NCI-H146 (cell line): Measurements from ENCODE around the gene CARD14.

Experiments used
- DNase-seq: peaks from one replicate; lab custom pipeline; 2025; lab: John Stamatoyannopoulos, UW

CARD14 gene

GRCh38 chr17:80169784-80170500 is at the start of gene CARD14:
Gene CARD14, plus strand, starts transcription at chr17:80170030. Its CDS starts 11,409 bp downstream, at chr17:80181439.
- DNase-seq: no peak

- DNase-seq: no peak
Measured at GRCh38 chr17:80122026-80122575, 47.7 kb upstream of the CARD14 start.

GRCh38 chr17:80122926-80123505 is 46.8 kb upstream of the CARD14 start:
- DNase-seq: no peak

GRCh38 chr17:80123791-80124190 is 46.0 kb upstream of the CARD14 start:
- DNase-seq: no peak

GRCh38 chr17:80124351-80124981 is 45.4 kb upstream of the CARD14 start:
- peak; percentile 76 for DNase-seq

GRCh38 chr17:80125656-80126448 is 44.0 kb upstream of the CARD14 start:
- no peak for DNase-seq

GRCh38 chr17:80126449-80126715 is 43.4 kb upstream of the CARD14 start:
- no peak for DNase-seq

GRCh38 chr17:80129006-80129565 is 40.7 kb upstream of the CARD14 start:
- DNase-seq: no peak

GRCh38 chr17:80130992-80131391 is 38.8 kb upstream of the CARD14 start:
- DNase-seq: no peak

- DNase-seq: no peak
Measured at GRCh38 chr17:80132906-80133625, 36.8 kb upstream of the CARD14 start.

- no peak for DNase-seq
Measured at GRCh38 chr17:80133626-80133970, 36.2 kb upstream of the CARD14 start.

GRCh38 chr17:80137131-80137530 is 32.7 kb upstream of the CARD14 start:
- no peak for DNase-seq

- no peak for DNase-seq
Measured at GRCh38 chr17:80138856-80139426, 30.9 kb upstream of the CARD14 start.

- DNase-seq: no peak
Measured at GRCh38 chr17:80141463-80142165, 28.2 kb upstream of the CARD14 start.

- no peak for DNase-seq
Measured at GRCh38 chr17:80142929-80143328, 26.9 kb upstream of the CARD14 start.

GRCh38 chr17:80145076-80146075 is 24.5 kb upstream of the CARD14 start:
- no peak for DNase-seq

GRCh38 chr17:80146121-80147034 is 23.5 kb upstream of the CARD14 start:
- peak; percentile 57 for DNase-seq
